ENCODE data around the gene TBX4.

The TBX4 gene

GRCh38 chr17:61455324-61456060, 3.3 kb downstream of the TBX4 start:
- DNase-seq: no peak

GRCh38 chr17:61456061-61456681, 3.9 kb downstream of the TBX4 start:
- DNase-seq: no peak

- no peak for DNase-seq
Measured at GRCh38 chr17:61456688-61457225, 4.5 kb downstream of the TBX4 start.

- DNase-seq: no peak
Measured at GRCh38 chr17:61457226-61457983, 5.2 kb downstream of the TBX4 start.

GRCh38 chr17:61458000-61458399, 5.8 kb downstream of the TBX4 start:
- DNase-seq: no peak

GRCh38 chr17:61458421-61459141, 6.4 kb downstream of the TBX4 start:
- no peak for DNase-seq

GRCh38 chr17:61459142-61459809, 7.1 kb downstream of the TBX4 start:
- no peak for DNase-seq

GRCh38 chr17:61459939-61460718, 7.9 kb downstream of the TBX4 start:
- no peak for DNase-seq

GRCh38 chr17:61460796-61461585, 8.8 kb downstream of the TBX4 start:
- DNase-seq: no peak

GRCh38 chr17:61461586-61461966, 9.4 kb downstream of the TBX4 start:
- no peak for DNase-seq

- no peak for DNase-seq
Measured at GRCh38 chr17:61461967-61462718, 9.9 kb downstream of the TBX4 start.

- no peak for DNase-seq
Measured at GRCh38 chr17:61462719-61463315, 10.6 kb downstream of the TBX4 start.

GRCh38 chr17:61463316-61464129, 11.3 kb downstream of the TBX4 start:
- no peak for DNase-seq

GRCh38 chr17:61464130-61464842, 12.1 kb downstream of the TBX4 start:
- no peak for DNase-seq

GRCh38 chr17:61464843-61465180, 12.6 kb downstream of the TBX4 start:
- DNase-seq: no peak

- no peak for DNase-seq
Measured at GRCh38 chr17:61465550-61466237, 13.5 kb downstream of the TBX4 start.

- DNase-seq: no peak
Measured at GRCh38 chr17:61466246-61466645, 14.0 kb downstream of the TBX4 start.
